GM12865 (cell line): ENCODE results near the gene FNDC10.
"Not testable (repeated sequence)": the region's sequence is repeated elsewhere in the genome, so short reads cannot be mapped to it uniquely, and the experiment has no call there.

Experiments
- DNase-seq: peaks from one replicate; pipeline ENCODE4 v3.0.0; 2010; ENCODE audit warnings: low read depth
- H3K4me3 ChIP-seq: 2 replicates; pipeline ENCODE4 v1.5.1; 2011; ENCODE audit warnings: mild to moderate bottlenecking, low read depth, low read length, control low read depth
- TF ChIP-seq, protein P1 (sequence below): IDR thresholded peaks from 2 replicates; pipeline ENCODE4 v1.5.1; 2011; ENCODE audit warnings: low read length, control low read depth, low read depth, inconsistent platforms; ENCODE audit not compliant: insufficient read depth; ENCODE audit errors: missing control alignments

FNDC10 gene

DNA sequence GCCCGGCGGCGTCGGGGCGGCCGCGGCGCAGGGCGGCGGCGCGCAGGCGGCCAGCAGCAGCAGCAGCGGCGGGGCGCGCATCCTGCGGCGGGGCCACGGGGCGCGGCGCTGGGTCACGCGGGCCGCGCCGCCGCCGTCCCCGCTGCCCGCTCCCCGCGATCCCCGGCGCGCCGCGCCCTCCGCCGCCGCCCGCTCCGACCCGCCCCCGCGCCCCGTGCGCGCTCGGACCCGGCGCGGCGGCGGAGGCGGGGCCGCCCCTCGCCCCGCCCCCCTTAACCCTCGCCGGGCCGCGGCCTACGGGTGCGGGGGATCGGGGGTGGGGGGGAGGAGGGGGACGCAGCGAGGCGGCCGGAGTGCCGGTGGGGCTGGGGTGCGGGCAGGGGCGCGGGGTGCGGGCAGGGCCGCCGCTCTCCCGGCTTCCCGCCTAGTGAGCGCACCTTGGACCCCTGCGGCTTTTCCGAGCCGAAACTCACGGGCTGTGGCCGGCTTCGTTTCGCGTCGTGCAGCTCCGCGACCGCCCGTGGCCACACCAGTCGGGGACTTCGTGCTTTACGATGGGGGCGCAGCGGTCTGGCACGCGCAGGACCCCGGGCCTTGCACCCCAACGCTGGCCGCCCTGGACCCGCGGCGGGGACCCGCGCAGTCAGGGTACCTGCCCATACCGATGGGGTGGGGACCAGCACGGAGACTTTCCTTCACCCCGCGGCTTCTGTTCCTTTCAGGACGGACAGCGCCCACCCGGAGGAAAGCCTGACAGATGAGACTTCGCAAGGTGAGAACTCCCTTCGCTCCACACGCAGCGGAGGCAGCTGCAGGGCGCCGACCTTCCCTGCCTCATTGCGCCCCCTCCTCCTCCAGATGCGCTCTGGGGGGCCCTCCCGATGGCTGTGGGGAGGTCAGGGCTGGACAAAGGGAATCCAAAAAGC lies at the start of gene FNDC10:
Gene FNDC10 (minus strand): TSS at position 201 of the 926 bp plus-strand sequence. CDS start 120 bp downstream, at position 81.
- peak within 1 kb of the TSS; percentile 41 for H3K4me3 ChIP-seq
- DNase-seq: no peak
- TF ChIP-seq, protein P1, sequence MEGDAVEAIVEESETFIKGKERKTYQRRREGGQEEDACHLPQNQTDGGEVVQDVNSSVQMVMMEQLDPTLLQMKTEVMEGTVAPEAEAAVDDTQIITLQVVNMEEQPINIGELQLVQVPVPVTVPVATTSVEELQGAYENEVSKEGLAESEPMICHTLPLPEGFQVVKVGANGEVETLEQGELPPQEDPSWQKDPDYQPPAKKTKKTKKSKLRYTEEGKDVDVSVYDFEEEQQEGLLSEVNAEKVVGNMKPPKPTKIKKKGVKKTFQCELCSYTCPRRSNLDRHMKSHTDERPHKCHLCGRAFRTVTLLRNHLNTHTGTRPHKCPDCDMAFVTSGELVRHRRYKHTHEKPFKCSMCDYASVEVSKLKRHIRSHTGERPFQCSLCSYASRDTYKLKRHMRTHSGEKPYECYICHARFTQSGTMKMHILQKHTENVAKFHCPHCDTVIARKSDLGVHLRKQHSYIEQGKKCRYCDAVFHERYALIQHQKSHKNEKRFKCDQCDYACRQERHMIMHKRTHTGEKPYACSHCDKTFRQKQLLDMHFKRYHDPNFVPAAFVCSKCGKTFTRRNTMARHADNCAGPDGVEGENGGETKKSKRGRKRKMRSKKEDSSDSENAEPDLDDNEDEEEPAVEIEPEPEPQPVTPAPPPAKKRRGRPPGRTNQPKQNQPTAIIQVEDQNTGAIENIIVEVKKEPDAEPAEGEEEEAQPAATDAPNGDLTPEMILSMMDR: no peak

DNA sequence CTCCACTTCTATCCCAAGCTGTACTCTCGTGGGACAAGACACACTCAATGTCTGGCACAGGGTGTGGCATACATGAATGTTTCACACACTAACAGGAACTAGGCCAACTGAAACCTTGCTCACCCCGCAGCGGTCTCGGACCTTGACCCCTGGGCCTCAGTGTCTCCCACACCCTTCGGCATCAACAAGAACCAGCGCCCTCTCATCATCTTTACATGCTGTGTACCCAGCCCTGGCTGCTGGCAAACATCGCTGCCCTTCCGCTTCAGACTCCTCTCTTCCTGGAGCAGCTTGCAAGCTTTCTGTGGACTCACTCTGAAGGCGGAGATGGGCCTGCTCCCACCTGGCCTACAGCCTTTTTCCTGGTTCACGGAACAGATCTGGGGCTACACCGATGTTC lies 48.3 kb upstream of the FNDC10 start:
- not testable (repeated sequence) for DNase-seq, H3K4me3 ChIP-seq

DNA sequence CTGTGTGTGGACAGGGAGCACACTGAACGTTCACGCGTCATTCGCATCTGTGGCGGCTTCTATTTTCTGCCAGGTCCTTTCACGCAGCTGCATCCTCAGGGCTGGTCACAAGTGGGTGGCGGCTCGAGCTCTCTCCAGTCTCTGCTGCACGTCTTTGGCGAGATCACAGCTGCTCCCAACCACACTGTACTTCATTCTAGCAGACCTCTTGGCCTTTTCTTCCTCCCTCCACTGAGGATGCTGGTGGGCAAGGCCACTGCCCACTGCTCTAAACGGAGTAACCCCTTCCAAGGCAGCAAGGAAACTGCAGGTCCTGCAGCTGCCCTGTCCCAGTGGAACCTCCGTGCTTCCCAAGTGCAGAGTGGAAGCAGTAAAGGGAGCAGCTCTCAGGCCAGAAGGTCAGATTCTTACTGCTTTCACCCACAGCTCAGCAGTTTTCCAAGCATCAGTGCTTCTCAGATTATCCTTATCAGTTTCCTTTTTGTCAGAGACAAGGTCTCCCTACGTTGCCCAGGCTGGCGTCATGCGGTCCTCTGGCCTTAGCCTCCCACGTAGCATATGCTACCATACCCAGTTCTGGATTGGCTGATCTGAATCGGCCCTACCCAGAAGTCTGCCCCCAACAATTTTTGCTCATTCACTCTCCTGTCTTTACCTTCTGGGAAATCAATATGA lies 47.8 kb upstream of the FNDC10 start:
- DNase-seq, H3K4me3 ChIP-seq: not testable (repeated sequence)

DNA sequence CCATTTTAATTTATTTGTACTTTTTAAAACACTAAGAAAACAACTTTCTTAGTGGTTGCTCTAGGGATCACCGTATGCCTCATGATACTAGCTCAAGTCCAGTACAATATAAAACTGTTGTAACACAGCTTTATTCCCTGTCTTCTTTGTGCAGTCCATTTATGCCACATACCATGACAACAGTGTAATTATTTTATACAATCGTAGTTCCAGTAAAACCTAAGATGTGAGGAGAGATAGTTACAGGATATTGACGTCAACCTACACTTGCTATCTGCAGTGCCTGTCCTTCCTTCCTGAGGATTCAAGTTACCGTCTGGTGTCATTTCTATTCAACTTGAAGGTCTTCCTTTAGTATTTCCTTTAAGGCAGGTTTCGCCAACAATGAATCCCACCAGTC lies 46.4 kb upstream of the FNDC10 start:
- DNase-seq, H3K4me3 ChIP-seq: not testable (repeated sequence)

DNA sequence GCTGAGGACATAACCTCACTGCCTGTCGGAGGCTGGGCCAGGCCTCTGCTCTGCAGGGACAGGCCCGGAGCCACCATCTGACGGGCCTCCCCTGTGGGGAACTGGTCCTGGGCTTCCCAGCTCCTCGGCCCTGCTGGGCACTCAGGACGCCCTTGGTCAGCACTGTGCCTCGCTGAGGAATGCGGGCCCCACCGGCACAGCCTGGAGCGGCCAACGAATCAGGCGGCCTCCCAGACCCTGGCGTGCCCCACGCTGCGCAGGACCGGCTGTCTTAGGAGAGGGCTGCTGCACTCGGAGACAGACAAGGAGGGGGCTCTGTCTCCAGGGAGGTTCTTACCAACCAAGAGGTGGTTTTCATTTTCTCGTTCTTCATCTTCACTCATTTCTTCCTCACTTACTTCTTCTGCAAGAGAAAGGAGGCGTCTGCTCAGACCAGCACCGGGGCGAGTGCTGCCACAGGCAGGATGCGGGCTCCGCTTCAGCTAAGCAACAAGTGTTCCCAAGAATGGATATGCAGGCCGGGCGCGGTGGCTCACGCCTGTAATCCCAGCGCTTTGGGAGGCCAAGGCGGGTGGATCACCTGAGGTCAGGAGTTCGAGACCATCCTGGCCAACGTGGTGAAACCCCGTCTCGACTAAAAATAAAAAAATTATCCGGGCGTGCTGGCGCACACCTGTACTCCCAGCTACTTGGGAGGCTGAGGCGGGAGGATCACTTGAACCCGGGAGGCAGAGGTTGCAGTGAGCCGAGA lies 41.0 kb upstream of the FNDC10 start:
- not testable (repeated sequence) for H3K4me3 ChIP-seq, DNase-seq

DNA sequence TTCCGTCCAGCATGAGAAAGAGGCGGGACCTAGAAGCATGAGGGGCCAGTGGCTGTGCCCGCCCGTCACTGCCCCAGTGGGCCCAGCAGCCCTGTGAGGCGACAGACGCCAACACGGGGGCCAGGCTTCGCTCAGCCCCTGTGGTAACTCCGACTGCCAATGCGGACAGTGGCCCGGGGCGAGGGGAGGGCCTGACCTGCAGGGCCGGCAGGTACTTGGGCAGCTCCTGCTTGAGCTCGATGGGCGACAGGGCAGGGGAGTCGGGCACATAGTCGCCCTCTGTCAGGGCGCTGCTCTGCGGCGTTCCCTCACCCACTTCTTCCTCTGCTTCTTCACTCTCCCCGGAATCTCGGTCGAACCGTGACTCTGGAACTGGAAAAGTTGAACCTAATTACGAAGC lies 40.1 kb upstream of the FNDC10 start:
- not testable (repeated sequence) for H3K4me3 ChIP-seq, DNase-seq

DNA sequence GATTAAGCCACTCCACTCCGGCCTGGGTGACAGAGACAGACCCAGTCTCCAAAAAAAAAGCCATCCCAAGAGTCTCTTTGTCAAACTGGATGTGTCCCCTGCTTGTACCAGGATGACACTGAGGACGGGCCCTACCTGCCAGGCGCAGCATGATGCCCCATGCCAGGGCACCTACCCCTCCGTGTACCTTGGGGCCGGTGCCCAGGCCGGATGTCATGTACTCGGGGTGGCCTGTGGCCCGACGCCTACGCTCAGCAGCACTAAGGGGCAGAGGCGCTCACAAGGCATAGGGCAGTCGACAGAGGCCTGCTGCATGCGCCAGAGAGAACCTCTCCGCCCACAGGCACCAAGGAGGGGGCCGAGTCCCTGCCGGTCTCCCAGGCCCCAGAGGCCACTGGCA lies 39.4 kb upstream of the FNDC10 start:
- DNase-seq, H3K4me3 ChIP-seq: not testable (repeated sequence)

DNA sequence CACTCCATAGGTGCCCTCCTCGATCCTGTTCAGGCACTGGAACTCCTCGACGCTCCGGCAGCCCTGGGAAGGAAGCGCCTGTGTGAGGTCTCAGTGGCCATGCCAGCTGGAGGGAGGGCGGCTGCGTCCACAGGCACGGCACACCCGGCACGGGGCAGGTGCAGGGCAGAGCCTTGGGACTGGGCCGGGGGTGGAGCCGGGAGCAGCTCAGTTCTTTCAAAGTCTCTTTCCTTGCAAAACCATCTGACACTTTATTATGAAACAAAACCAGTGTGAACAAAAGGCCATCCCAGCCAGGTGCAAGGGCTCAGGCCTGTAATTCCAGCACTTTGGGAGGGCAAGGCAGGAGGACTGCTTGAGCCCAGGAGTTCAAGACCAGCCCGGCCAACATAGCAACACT lies 38.6 kb upstream of the FNDC10 start:
- not testable (repeated sequence) for DNase-seq, H3K4me3 ChIP-seq

DNA sequence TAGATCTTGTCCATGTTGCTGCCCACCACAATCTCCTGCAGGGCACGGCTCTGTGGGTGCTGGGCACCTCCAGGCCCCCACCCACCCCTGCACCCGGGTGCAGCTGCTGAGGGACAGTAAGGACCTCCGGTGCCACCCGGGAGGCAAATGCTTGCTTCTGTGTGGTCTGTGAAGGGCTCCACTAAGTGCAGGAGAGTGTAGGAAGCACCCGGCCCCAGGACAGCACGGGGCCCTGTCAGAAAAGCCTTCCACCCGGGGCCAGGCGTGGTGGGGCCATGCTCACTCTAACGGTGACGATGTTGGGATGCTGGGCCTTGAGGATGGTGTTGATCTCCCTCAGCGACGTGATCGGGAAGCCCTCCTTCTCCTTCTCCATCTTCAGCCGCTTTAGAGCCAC lies 37.5 kb upstream of the FNDC10 start:
- not testable (repeated sequence) for H3K4me3 ChIP-seq, DNase-seq

DNA sequence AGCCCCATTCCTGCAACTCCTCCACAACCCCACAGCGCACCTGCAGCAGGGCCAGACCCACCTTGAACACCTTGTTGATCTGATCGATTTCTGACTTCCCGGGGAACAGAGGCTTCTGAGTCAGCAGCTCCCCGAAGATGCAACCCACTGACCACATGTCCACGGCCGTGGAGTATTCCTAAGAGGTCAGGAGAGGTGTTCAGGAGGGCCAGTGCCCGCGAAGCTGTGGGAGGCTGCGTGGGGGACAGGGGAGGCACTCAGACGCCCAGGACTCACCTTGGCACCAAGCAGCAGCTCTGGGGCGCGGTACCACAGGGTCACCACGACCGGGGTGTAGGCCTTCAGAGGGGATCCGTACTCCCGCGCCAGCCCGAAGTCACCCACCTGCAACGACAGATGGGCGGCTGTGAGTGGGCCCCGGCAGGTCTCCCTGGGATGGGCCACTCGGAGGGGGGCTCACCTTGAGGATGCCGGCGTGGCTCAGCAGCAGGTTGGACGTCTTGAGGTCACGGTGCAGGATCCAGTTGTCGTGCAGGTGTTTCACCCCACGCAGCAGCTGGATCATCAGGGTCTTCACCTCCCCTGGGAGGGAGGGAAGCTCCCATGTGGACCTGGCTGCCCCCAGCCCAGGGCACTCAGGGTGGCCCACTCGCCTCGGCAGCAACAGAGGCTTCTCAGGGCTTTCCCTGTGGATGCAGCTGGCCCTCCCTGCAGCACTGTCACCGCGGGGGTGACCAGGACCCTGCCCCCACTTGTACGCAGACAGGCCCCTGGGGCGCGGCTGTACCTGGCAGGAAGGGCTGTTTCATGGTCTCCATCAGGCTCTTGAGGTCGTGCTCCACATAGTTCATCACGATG lies 36.9 kb upstream of the FNDC10 start:
- H3K4me3 ChIP-seq, DNase-seq: not testable (repeated sequence)

DNA sequence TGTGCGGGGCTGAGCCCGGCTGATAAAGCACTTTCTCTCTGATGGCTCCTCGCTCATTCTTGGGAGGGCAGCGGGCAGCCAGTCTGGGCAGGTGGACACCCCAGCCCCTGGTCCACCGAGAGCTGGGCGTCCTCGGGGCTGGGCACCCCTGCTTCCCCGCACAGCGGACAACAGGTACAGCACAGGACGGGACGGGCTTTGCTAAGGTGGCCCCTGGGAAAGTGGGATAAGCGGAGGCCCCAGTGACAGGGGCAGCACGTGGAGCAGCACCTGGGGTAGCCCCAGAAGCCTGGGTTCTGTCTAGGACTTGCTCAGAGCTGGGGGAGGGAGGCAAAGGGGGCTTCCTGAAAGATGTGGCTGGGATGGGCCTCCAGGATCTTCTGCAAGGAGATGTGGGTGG lies 34.7 kb upstream of the FNDC10 start:
- not testable (repeated sequence) for DNase-seq, H3K4me3 ChIP-seq

DNA sequence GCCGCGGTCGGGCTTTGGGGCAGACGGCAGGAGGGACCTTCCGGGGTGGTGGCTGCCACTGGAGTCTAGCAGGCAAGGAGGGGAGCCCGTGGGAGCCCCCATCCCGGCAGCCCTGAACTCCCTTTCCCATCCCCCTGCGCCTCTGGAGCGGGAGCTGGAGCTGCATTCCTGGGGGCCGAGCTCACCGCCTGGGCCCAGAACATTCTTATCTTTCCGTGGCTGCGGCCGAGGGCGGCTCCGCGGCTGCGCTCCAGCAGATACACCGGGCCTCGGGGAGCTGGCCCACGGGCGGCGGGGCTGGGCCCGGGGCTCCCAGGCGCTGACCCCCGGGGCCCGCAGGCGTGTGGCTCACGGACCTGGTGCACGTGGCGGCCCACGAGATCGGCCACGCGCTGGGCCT lies 33.5 kb upstream of the FNDC10 start:
- H3K4me3 ChIP-seq, DNase-seq: not testable (repeated sequence)
